Neural progenitor cell (in vitro differentiated cells): ENCODE results near the gene MED12L. TPM values are rescaled to one million over a fixed set of nuclear protein-coding genes. Genes with fewer than 3 reads are reported as not detected.

Experiments
- DNase-seq: peaks from one replicate; pipeline ENCODE4 v3.0.0-alpha.2; 2016; ENCODE audit warnings: low spot score
- H2AFZ ChIP-seq: fragments of 200-600 bp; sonication (generic); replicated peaks from 2 replicates; pipeline ENCODE4 v1.6.1; 2016; ENCODE audit warnings: antibody characterized with exemption
- H3F3A ChIP-seq: fragments of 200-600 bp; sonication (generic); 2 replicates; pipeline ENCODE4 v1.6.1; 2016; ENCODE audit warnings: antibody characterized with exemption, low read depth
- H3K27ac ChIP-seq: fragments of 200-600 bp; sonication (generic); 2 replicates; pipeline ENCODE4 v1.5.1; 2016; ENCODE audit warnings: mild to moderate bottlenecking
- H3K27me3 ChIP-seq: fragments of 200-600 bp; sonication (generic); 2 replicates; pipeline ENCODE4 v1.6.1; 2016; ENCODE audit warnings: mild to moderate bottlenecking, moderate library complexity
- H3K36me3 ChIP-seq: fragments of 200-600 bp; sonication (generic); 2 replicates; pipeline ENCODE4 v1.5.1; 2016
- H3K4me1 ChIP-seq: fragments of 200-600 bp; sonication (generic); 2 replicates; pipeline ENCODE4 v1.6.1; 2016; ENCODE audit warnings: mixed run types
- H3K4me2 ChIP-seq: fragments of 200-600 bp; sonication (generic); 2 replicates; pipeline ENCODE4 v1.6.1; 2016
- H3K4me3 ChIP-seq: fragments of 200-600 bp; sonication (generic); 2 replicates; pipeline ENCODE4 v1.5.1; 2016
- H3K79me2 ChIP-seq: fragments of 200-600 bp; sonication (generic); 2 replicates; pipeline ENCODE4 v1.6.1; 2016; ENCODE audit warnings: low read depth
- H3K9ac ChIP-seq: fragments of 200-600 bp; sonication (generic); 2 replicates; pipeline ENCODE4 v1.6.1; 2016
- H3K9me3 ChIP-seq: fragments of 200-600 bp; sonication (generic); 2 replicates; pipeline ENCODE4 v1.5.1; 2016; ENCODE audit warnings: low read depth
- H4K20me1 ChIP-seq: fragments of 200-600 bp; sonication (generic); 2 replicates; pipeline ENCODE4 v1.6.1; 2016; ENCODE audit warnings: low read depth
- H3K27ac Mint-ChIP-seq: 3 replicates; pipeline ENCODE4 v1.8.0; 2021; ENCODE audit warnings: mixed read lengths
- H3K27me3 Mint-ChIP-seq: 2 replicates; pipeline ENCODE4 v1.8.0; 2022; ENCODE audit warnings: low read depth, mild to moderate bottlenecking, inconsistent platforms, moderate library complexity, mixed read lengths; ENCODE audit not compliant: insufficient read depth
- H3K36me3 Mint-ChIP-seq: 3 replicates; pipeline ENCODE4 v1.8.0; 2021; ENCODE audit warnings: mixed read lengths
- H3K4me1 Mint-ChIP-seq: 3 replicates; pipeline ENCODE4 v1.8.0; 2021; ENCODE audit warnings: mixed read lengths
- H3K4me3 Mint-ChIP-seq: 3 replicates; pipeline ENCODE4 v1.8.0; 2021; ENCODE audit warnings: mild to moderate bottlenecking, moderate library complexity, mixed read lengths
- H3K9me3 Mint-ChIP-seq: 3 replicates; pipeline ENCODE4 v1.8.0; 2020; ENCODE audit warnings: mixed read lengths
- CTCF ChIP-seq: fragments of 200-600 bp; sonication (generic); IDR thresholded peaks from 2 replicates; pipeline ENCODE4 v1.5.1; 2017; ENCODE audit warnings: antibody characterized with exemption, mild to moderate bottlenecking
- EZH2 ChIP-seq: fragments of 200-600 bp; sonication (generic); IDR thresholded peaks from 2 replicates; pipeline ENCODE4 v1.6.1; 2017; ENCODE audit warnings: antibody characterized with exemption, mild to moderate bottlenecking, moderate library complexity
- EZH2phosphoT487 ChIP-seq: fragments of 200-600 bp; sonication (generic); IDR thresholded peaks from 2 replicates; pipeline ENCODE4 v1.6.1; 2017; ENCODE audit warnings: antibody characterized with exemption
- total RNA-seq: library from RNA; depleted of rRNA; stranded (reverse); fragments of >200 nt; gene quantifications from 2 replicates; pipeline ENCODE4 v1.2.3, GENCODE V29; 2015; ENCODE audit warnings: low replicate concordance

MED12L gene
- total RNA-seq, 1 donor from 2014 or later: 16.5 TPM

GRCh38 chr3:151331696-151332095, 246.2 kb downstream of the MED12L start:
- Histone ChIP-seq H3K4me2 (no peak overlapping the region), H3K27ac (no peak overlapping the region), H3K4me3 (no peak overlapping the region), H3K36me3 (no peaks in the 10 kb centered on the region), H3K4me1 (no peaks in the 10 kb centered on the region), H2AFZ (no peak overlapping the region), H3K9me3 (no peaks in the 10 kb centered on the region), H3K79me2 (no peaks in the 10 kb centered on the region), H3F3A (no peaks in the 10 kb centered on the region), H4K20me1 (no peaks in the 10 kb centered on the region), H3K9ac (no peak overlapping the region), H3K27me3 (no peaks in the 10 kb centered on the region)
- Mint-ChIP-seq H3K9me3 (no peaks in the 10 kb centered on the region), H3K36me3 (no peaks in the 10 kb centered on the region), H3K4me3 (no peak overlapping the region), H3K27ac (no peak overlapping the region), H3K4me1 (no peaks in the 10 kb centered on the region), H3K27me3 (no peaks in the 10 kb centered on the region)
- TF ChIP-seq CTCF: no peak
- no peak for TF ChIP-seq EZH2phosphoT487
- TF ChIP-seq EZH2: no peak
- no peak for DNase-seq

- peaks cover 10% of the 10 kb centered on the region for H3K4me1 ChIP-seq
- no peaks in the 10 kb centered on the region for H3K36me3 ChIP-seq
- no peak overlapping the region for H2AFZ ChIP-seq
- DNase-seq: no peak
- no peaks in the 10 kb centered on the region for H3K9me3 ChIP-seq
- H3F3A ChIP-seq: no peaks in the 10 kb centered on the region
- Mint-ChIP-seq H3K9me3 (no peaks in the 10 kb centered on the region), H3K36me3 (peaks cover 4% of the 10 kb centered on the region), H3K27me3 (no peaks in the 10 kb centered on the region), H3K27ac (no peak overlapping the region), H3K4me1 (no peaks in the 10 kb centered on the region), H3K4me3 (no peak overlapping the region)
- H3K79me2 ChIP-seq: no peaks in the 10 kb centered on the region
- H4K20me1 ChIP-seq: no peaks in the 10 kb centered on the region
- no peak overlapping the region for H3K4me3 ChIP-seq
- TF ChIP-seq EZH2: no peak
- H3K4me2 ChIP-seq: no peak overlapping the region
- no peak overlapping the region for H3K27ac ChIP-seq
- H3K27me3 ChIP-seq: no peaks in the 10 kb centered on the region
- no peak overlapping the region for H3K9ac ChIP-seq
Measured at GRCh38 chr3:151345859-151346258, 260.4 kb downstream of the MED12L start.

GRCh38 chr3:151346292-151346691, 260.8 kb downstream of the MED12L start:
- DNase-seq: no peak
- no peaks in the 10 kb centered on the region for H3K9me3 Mint-ChIP-seq
- Histone ChIP-seq H3K9ac (no peak overlapping the region), H3K4me3 (no peak overlapping the region), H3K4me2 (no peak overlapping the region), H3K27me3 (no peaks in the 10 kb centered on the region), H3F3A (no peaks in the 10 kb centered on the region), H3K4me1 (peaks cover 10% of the 10 kb centered on the region), H3K79me2 (no peaks in the 10 kb centered on the region), H3K9me3 (no peaks in the 10 kb centered on the region), H3K36me3 (no peaks in the 10 kb centered on the region), H2AFZ (no peak overlapping the region), H3K27ac (no peak overlapping the region), H4K20me1 (no peaks in the 10 kb centered on the region)
- no peaks in the 10 kb centered on the region for H3K27me3 Mint-ChIP-seq
- no peaks in the 10 kb centered on the region for H3K4me1 Mint-ChIP-seq
- no peak overlapping the region for H3K4me3 Mint-ChIP-seq
- no peak overlapping the region for H3K27ac Mint-ChIP-seq
- peaks cover 4% of the 10 kb centered on the region for H3K36me3 Mint-ChIP-seq
- no peak for TF ChIP-seq CTCF
- no peak for TF ChIP-seq EZH2phosphoT487
- TF ChIP-seq EZH2: no peak

- no peaks in the 10 kb centered on the region for H3K9me3 Mint-ChIP-seq
- peaks cover 10% of the 10 kb centered on the region for H3K4me1 ChIP-seq
- TF ChIP-seq EZH2 (no peak), CTCF (no peak), EZH2phosphoT487 (no peak)
- DNase-seq: no peak
- no peak overlapping the region for H2AFZ ChIP-seq
- H3K36me3 Mint-ChIP-seq: peaks cover 4% of the 10 kb centered on the region
- no peaks in the 10 kb centered on the region for H4K20me1 ChIP-seq
- H3K4me2 ChIP-seq: no peak overlapping the region
- H3K9ac ChIP-seq: no peak overlapping the region
- no peaks in the 10 kb centered on the region for H3K27me3 Mint-ChIP-seq
- no peak overlapping the region for H3K4me3 ChIP-seq
- H3K27me3 ChIP-seq: no peaks in the 10 kb centered on the region
- no peaks in the 10 kb centered on the region for H3F3A ChIP-seq
- H3K79me2 ChIP-seq: no peaks in the 10 kb centered on the region
- no peak overlapping the region for H3K27ac Mint-ChIP-seq
- H3K36me3 ChIP-seq: no peaks in the 10 kb centered on the region
- H3K27ac ChIP-seq: no peak overlapping the region
- no peaks in the 10 kb centered on the region for H3K4me1 Mint-ChIP-seq
- H3K9me3 ChIP-seq: no peaks in the 10 kb centered on the region
- H3K4me3 Mint-ChIP-seq: no peak overlapping the region
Measured at GRCh38 chr3:151347432-151347831, 262.0 kb downstream of the MED12L start.
